Ecto neural progenitor cell (in vitro differentiated cells): ENCODE data around the gene ACE.

ENCODE experiments used
- DNase-seq: peaks from one replicate; pipeline ENCODE4 v3.0.0-alpha.2; 2018; ENCODE audit warnings: low spot score

ACE gene

GRCh38 chr17:63474586-63475460, 2.0 kb upstream of the ACE start:
- DNase-seq = no peak

- no peak for DNase-seq
Observed at GRCh38 chr17:63475491-63476412, 1.1 kb upstream of the ACE start.

GRCh38 chr17:63476459-63476853, 405 bp upstream of the ACE start:
- peak; percentile 76 for DNase-seq

- DNase-seq = peak; percentile 71
Observed at GRCh38 chr17:63477480-63478440, 899 bp downstream of the ACE start.

- peak; percentile 89 for DNase-seq
Observed at GRCh38 chr17:63478814-63479494, 2.1 kb downstream of the ACE start.

GRCh38 chr17:63479495-63480184, 2.8 kb downstream of the ACE start:
- no peak for DNase-seq

- DNase-seq = no peak
Observed at GRCh38 chr17:63480192-63480784, 3.4 kb downstream of the ACE start.

- DNase-seq = no peak
Observed at GRCh38 chr17:63480826-63481487, 4.1 kb downstream of the ACE start.

- DNase-seq = no peak
Observed at GRCh38 chr17:63481488-63481870, 4.6 kb downstream of the ACE start.

GRCh38 chr17:63482509-63482908, 5.6 kb downstream of the ACE start:
- DNase-seq = no peak

GRCh38 chr17:63483038-63483437, 6.2 kb downstream of the ACE start:
- DNase-seq = no peak

GRCh38 chr17:63483655-63484575, 7.1 kb downstream of the ACE start:
- no peak for DNase-seq

GRCh38 chr17:63486317-63487013, 9.6 kb downstream of the ACE start:
- no peak for DNase-seq

GRCh38 chr17:63487014-63487339, 10.1 kb downstream of the ACE start:
- no peak for DNase-seq

- DNase-seq = no peak
Observed at GRCh38 chr17:63488851-63489250, 12.0 kb downstream of the ACE start.

- no peak for DNase-seq
Observed at GRCh38 chr17:63489291-63489690, 12.4 kb downstream of the ACE start.

- no peak for DNase-seq
Observed at GRCh38 chr17:63490329-63490728, 13.5 kb downstream of the ACE start.

GRCh38 chr17:63490858-63491400, 14.1 kb downstream of the ACE start:
- DNase-seq = no peak
